ENCODE measurements around the gene NPTXR. TPM values are rescaled to one million over a fixed set of nuclear protein-coding genes. Genes with fewer than 3 reads are reported as not detected.
A peak's percentile ranks its signal among the peaks of the same experiment; 100 is the strongest.

Gene NPTXR
- total and polyA plus RNA-seq, 7 donors: under 0.01 to 14.4 (median 4.2) TPM; not detected in 1

GRCh38 chr22:38843201-38843656 is 599 bp downstream of the NPTXR start:
- DNase-seq: peak; percentile 79
- Histone ChIP-seq H3K27ac (peak overlapping the region; percentile 75 to 83 (median 82)), H3K9me3 (no peaks in the 10 kb centered on the region), H3K27me3 (no peaks in the 10 kb centered on the region), H3K4me1 (peaks cover 0 to 20% (median 17%) of the 10 kb centered on the region in 4 donors), H3K36me3 (no peaks in the 10 kb centered on the region), H3K4me3 (peak overlapping the region; percentile 31 to 56 (median 55))
- WGBS, 2 donors: 0 to 1% methylated on average over 68 of the region's 68 CpGs
- intact Hi-C loops (cut with DNase I): loop anchor here (5.0 kb wide), 2 partner anchors 51 to 86 kb away; partner anchors contain the start of genes DNAL4 and SUN2
- peak in 1 of 4 experiments; percentile 42 for TF ChIP-seq CTCF (IDR thresholded peaks at IDR 0.05)
- TF ChIP-seq EP300 (IDR thresholded peaks at IDR 0.05): no peak
- TF ChIP-seq POLR2A (IDR thresholded peaks at IDR 0.05): no peak
- peak in 1 of 4 donors; percentile 7 for TF ChIP-seq POLR2AphosphoS5 (IDR thresholded peaks at IDR 0.05)

- TF ChIP-seq POLR2AphosphoS5 (IDR thresholded peaks at IDR 0.05) (no peak), CTCF (IDR thresholded peaks at IDR 0.05) (no peak), EP300 (IDR thresholded peaks at IDR 0.05) (no peak), POLR2A (IDR thresholded peaks at IDR 0.05) (no peak)
- Histone ChIP-seq H3K4me1 (peaks cover 0 to 20% (median 17%) of the 10 kb centered on the region in 4 donors), H3K36me3 (no peaks in the 10 kb centered on the region), H3K27me3 (no peaks in the 10 kb centered on the region), H3K9me3 (no peaks in the 10 kb centered on the region), H3K27ac (peak overlapping the region; percentile 75 to 83 (median 82)), H3K4me3 (peak overlapping the region; percentile 31 to 56 (median 55))
- 18 to 25% methylated on average over 34 of the region's 34 CpGs for WGBS, 2 donors
- intact Hi-C loops (cut with DNase I): loop anchor here (5.0 kb wide), 2 partner anchors 50 to 85 kb away; partner anchors contain the start of genes DNAL4 and SUN2
- DNase-seq: no peak
Measured at GRCh38 chr22:38842512-38843200, 1.2 kb downstream of the NPTXR start.

- Histone ChIP-seq H3K27ac (no peak overlapping the region), H3K4me1 (peaks cover 0 to 20% (median 17%) of the 10 kb centered on the region in 4 donors), H3K27me3 (no peaks in the 10 kb centered on the region), H3K4me3 (no peak overlapping the region), H3K9me3 (no peaks in the 10 kb centered on the region), H3K36me3 (no peaks in the 10 kb centered on the region)
- TF ChIP-seq CTCF (IDR thresholded peaks at IDR 0.05) (no peak), EP300 (IDR thresholded peaks at IDR 0.05) (no peak), POLR2A (IDR thresholded peaks at IDR 0.05) (no peak), POLR2AphosphoS5 (IDR thresholded peaks at IDR 0.05) (no peak)
- intact Hi-C loops (cut with DNase I): loop anchor here (5.0 kb wide), 2 partner anchors 49 to 84 kb away; partner anchors contain the start of genes DNAL4 and SUN2
- WGBS, 2 donors: 68 to 84% methylated on average over 5 of the region's 5 CpGs
- DNase-seq: no peak
Measured at GRCh38 chr22:38841635-38842034, 2.2 kb downstream of the NPTXR start.

GRCh38 chr22:38841211-38841610 is 2.6 kb downstream of the NPTXR start:
- Histone ChIP-seq H3K36me3 (no peaks in the 10 kb centered on the region), H3K4me1 (peaks cover 0 to 20% (median 17%) of the 10 kb centered on the region in 4 donors), H3K27me3 (no peaks in the 10 kb centered on the region), H3K4me3 (no peak overlapping the region), H3K9me3 (no peaks in the 10 kb centered on the region), H3K27ac (no peak overlapping the region)
- WGBS, 2 donors: 15 to 40% methylated on average over 7 of the region's 7 CpGs
- no peak for DNase-seq
- TF ChIP-seq POLR2AphosphoS5 (IDR thresholded peaks at IDR 0.05) (no peak), CTCF (IDR thresholded peaks at IDR 0.05) (no peak)
- intact Hi-C loops (cut with DNase I): loop anchor here (5.0 kb wide), 2 partner anchors 49 to 84 kb away; partner anchors contain the start of genes DNAL4 and SUN2
